Spleen (tissue), 11 donors: ENCODE measurements around the gene GGA2. TPM values are rescaled to one million over a fixed set of nuclear protein-coding genes. Genes with fewer than 3 reads are reported as not detected.

Experiments used
- DNase-seq: peaks from one replicate; pipeline ENCODE4 v3.0.0-alpha.2; 2020
- H3K27ac ChIP-seq, 8 donors: fragments of 200-600 bp; sonication (generic) in 7 of 8; 1 replicate in 4 of 8; 2 replicates in 4 of 8; pipeline versions ENCODE4 v1.5.0 to v1.8.0; 2016 to 2021; ENCODE audit warnings: inconsistent platforms in 4 of 8, mild to moderate bottlenecking in 4 of 8, moderate library complexity in 1 of 8
- H3K27me3 ChIP-seq, 7 donors: fragments of 200-600 bp; sonication (generic) in 6 of 7; replicated peaks in 1 of 7; 1 replicate in 4 of 7; 2 replicates in 3 of 7; pipeline versions ENCODE4 v1.5.0 to v1.8.0; 2016 to 2021; ENCODE audit warnings: inconsistent platforms in 3 of 7, mild to moderate bottlenecking in 1 of 7
- H3K36me3 ChIP-seq, 6 donors: fragments of 200-600 bp; sonication (generic) in 5 of 6; 1 replicate in 4 of 6; 2 replicates in 2 of 6; pipeline versions ENCODE4 v1.5.0 to v1.8.0; 2016 to 2021; ENCODE audit warnings: inconsistent platforms in 2 of 6
- H3K4me1 ChIP-seq, 6 donors: fragments of 200-600 bp; sonication (generic) in 5 of 6; 1 replicate in 3 of 6; 2 replicates in 3 of 6; pipeline versions ENCODE4 v1.5.0 to v1.8.0; 2016 to 2021; ENCODE audit warnings: inconsistent platforms in 3 of 6
- H3K4me3 ChIP-seq, 8 donors: fragments of 200-600 bp; sonication (generic) in 7 of 8; 1 replicate in 4 of 8; 2 replicates in 4 of 8; pipeline versions ENCODE4 v1.5.0 to v1.8.0; 2016 to 2021; ENCODE audit warnings: inconsistent platforms in 4 of 8, mild to moderate bottlenecking in 4 of 8, moderate library complexity in 2 of 8
- H3K9me3 ChIP-seq, 8 donors: fragments of 200-600 bp; sonication (generic) in 7 of 8; 1 replicate in 4 of 8; 2 replicates in 4 of 8; pipeline versions ENCODE4 v1.5.0 to v1.8.0; 2016 to 2021; ENCODE audit warnings: inconsistent platforms in 4 of 8
- POLR2A ChIP-seq, 3 donors: fragments of 450-650 bp; IDR thresholded peaks; one replicate each; pipeline ENCODE4 v1.5.1; 2017; ENCODE audit warnings: antibody characterized with exemption in 3 of 3, mild to moderate bottlenecking in 1 of 3
- POLR2AphosphoS5 ChIP-seq, 3 donors: sonication (generic); formaldehyde crosslinking; IDR thresholded peaks; one replicate each; pipeline ENCODE4 v1.5.1; 2017; ENCODE audit warnings: antibody characterized with exemption in 3 of 3
- WGBS, 5 donors: extraction: QIAGEN DNeasy Blood & Tissue Kit in 3 of 5; methylation state at CpG; one replicate each; pipeline versions ENCODE4 v1.1.5 to v1.1.7; 2013 to 2018; 5-methylcytosine and 5-hydroxymethylcytosine counted together
- intact Hi-C: fragments of 100-400 bp; cut with DNase I; formaldehyde crosslinking; loops from one replicate; pipeline ENCODE4 v1.15.0; 2023; ENCODE audit warnings: low total_unique reads
- polyA plus RNA-seq, 3 donors: library from polyadenylated mRNA; stranded (reverse); fragments of 200-250 nt; gene quantifications; one replicate each; pipeline ENCODE4 v1.2.1, GENCODE V29; 2013
- total RNA-seq, 7 donors: library from RNA; depleted of rRNA in 3 of 7; stranded (reverse); fragments of >200 nt in 3 of 7; fragmentation: NEBNext Ultra II Directional in 4 of 7; extraction: Animal tissue kit (Norgen Biotek cat#: 25700) in 4 of 7; gene quantifications; one replicate each; pipeline versions ENCODE4 v1.1.0 to v1.2.1, GENCODE V29; 2016 to 2021
- TF ChIP-seq, protein P1 (sequence below), 11 experiments: fragments of 200-600 bp in 7 of 11; fragments of 450-650 bp in 4 of 11; sonication (generic) in 4 of 11; IDR thresholded peaks in 8 of 11; conservative IDR thresholded peaks in 3 of 11; 1 replicate in 7 of 11; 2 replicates in 4 of 11; pipeline versions ENCODE4 v1.4.0 to v1.8.0; 2016 to 2021; ENCODE audit warnings: antibody characterized with exemption in 11 of 11, inconsistent platforms in 4 of 11, mild to moderate bottlenecking in 1 of 11
- donor health status: healthy with polysubstance abuse.
- donor health status: DM: no; HTN: no; CAD: no; lungs with moderate emphysema.
- donor health status: DM: no; HTN: no; CAD: no.
- donor health status: Bipolar disorder and iron deficiency.
- donor health status: healthy.
- donor health status: DM: no; HTN: no; CAD: no.
- donor health status: DM: yes; HTN: yes; CAD: no.

GGA2 gene
- total and polyA plus RNA-seq, 10 donors = 49.4 to 179 (median 141) TPM

DNA sequence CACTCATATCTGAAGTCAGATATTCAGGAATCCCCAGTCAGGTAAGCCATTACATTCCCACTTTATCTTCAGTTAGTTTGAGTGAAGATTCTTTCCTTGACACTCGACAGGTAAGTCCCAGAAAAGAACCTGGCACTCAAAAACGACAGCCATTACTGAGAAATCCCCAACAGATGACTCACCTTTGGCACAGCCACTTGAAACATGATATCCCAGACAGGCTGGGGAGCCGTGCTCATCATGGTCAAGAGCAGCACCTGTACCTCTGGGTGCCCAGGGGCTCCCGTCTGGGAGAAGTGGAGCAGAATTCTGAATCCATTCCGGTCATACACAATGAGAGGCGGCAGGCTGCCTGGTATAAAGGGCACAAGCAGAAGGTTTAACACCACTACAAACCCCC, 40.5 kb downstream of the GGA2 start:
- intact Hi-C loops = no loop called here
- TF ChIP-seq, protein P1, sequence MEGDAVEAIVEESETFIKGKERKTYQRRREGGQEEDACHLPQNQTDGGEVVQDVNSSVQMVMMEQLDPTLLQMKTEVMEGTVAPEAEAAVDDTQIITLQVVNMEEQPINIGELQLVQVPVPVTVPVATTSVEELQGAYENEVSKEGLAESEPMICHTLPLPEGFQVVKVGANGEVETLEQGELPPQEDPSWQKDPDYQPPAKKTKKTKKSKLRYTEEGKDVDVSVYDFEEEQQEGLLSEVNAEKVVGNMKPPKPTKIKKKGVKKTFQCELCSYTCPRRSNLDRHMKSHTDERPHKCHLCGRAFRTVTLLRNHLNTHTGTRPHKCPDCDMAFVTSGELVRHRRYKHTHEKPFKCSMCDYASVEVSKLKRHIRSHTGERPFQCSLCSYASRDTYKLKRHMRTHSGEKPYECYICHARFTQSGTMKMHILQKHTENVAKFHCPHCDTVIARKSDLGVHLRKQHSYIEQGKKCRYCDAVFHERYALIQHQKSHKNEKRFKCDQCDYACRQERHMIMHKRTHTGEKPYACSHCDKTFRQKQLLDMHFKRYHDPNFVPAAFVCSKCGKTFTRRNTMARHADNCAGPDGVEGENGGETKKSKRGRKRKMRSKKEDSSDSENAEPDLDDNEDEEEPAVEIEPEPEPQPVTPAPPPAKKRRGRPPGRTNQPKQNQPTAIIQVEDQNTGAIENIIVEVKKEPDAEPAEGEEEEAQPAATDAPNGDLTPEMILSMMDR (IDR thresholded peaks at IDR 0.05 in 8 of 11, conservative IDR thresholded peaks at IDR 0.05 in 3 of 11) = no peak
- TF ChIP-seq POLR2A (IDR thresholded peaks at IDR 0.05) (no peak), POLR2AphosphoS5 (IDR thresholded peaks at IDR 0.05) (no peak)
- Histone ChIP-seq H3K27me3 (no peaks in the 10 kb centered on the region), H3K27ac (no peak overlapping the region), H3K36me3 (peaks cover 0 to 100% (median 92%) of the 10 kb centered on the region in 6 donors), H3K4me1 (no peaks in the 10 kb centered on the region), H3K9me3 (no peaks in the 10 kb centered on the region), H3K4me3 (no peak overlapping the region)
- DNase-seq = peak; percentile 31
- 88 to 94% (median 89%) methylated on average over 5 to 6 of the region's 6 CpGs for WGBS, 5 donors

DNA sequence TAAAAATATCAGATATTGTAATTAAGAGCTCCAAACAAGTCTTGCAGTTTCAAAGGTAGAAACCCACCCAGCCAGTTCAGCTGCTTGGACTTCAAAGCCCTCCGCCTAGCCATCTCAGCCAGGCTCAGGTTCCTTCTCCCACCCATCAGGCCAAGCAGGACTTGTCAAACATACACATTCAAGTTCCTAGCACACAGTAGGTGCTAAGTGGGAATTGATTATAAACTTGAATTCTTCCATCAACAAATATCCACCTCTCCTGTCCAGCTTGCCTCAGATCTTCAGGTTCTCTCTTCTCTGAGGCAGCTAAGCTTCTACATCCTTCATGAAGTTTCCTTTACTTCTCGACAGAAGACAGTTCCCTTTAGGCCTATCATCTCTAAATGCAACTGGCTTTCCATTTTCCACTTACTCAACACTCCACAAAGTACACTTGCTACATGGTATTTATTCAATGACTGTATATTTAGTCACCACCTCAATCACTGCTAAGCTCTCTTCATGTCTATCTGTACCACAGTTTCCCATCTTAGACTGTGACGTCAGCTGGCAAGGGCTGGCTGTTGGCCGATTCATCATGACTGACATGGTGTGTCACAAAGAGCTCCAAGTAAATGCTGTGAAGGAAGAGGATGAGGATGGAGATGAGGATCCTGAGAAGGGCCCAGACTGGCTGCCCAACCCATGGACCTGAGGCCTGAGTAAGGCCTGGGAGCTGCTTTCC, 44.0 kb downstream of the GGA2 start:
- peak; percentile 56 for DNase-seq

DNA sequence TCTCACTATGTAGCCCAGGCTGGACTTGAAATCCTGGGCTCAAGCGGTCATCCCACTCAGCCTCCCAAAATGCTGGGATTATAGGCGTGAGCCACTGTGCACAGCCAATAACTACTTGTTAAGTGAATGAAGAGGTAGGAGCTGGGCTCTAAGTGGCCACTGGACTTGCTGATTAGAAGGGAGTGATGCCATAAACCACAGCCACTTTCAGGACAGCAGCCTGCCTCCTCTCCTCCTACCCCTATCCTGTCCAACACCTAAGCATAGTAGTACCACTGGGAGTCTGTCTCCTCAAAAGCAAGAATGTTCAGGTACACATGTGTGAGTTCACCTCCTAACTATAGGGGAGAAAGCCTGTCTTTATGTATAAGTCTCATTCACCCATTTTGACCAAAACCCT, 45.1 kb downstream of the GGA2 start:
- WGBS, 5 donors = 92 to 100% (median 99%) methylated on average over 2 of the region's 2 CpGs
- H3K4me3 ChIP-seq = no peak overlapping the region
- H3K9me3 ChIP-seq = no peaks in the 10 kb centered on the region
- no peaks in the 10 kb centered on the region for H3K4me1 ChIP-seq
- no peak overlapping the region for H3K27ac ChIP-seq
- intact Hi-C loops = no loop called here
- H3K27me3 ChIP-seq = no peaks in the 10 kb centered on the region
- no peak for DNase-seq
- H3K36me3 ChIP-seq = peaks cover 0 to 67% (median 51%) of the 10 kb centered on the region in 6 donors
- TF ChIP-seq POLR2AphosphoS5 (IDR thresholded peaks at IDR 0.05) (no peak), POLR2A (IDR thresholded peaks at IDR 0.05) (no peak)
- TF ChIP-seq, protein P1 (IDR thresholded peaks at IDR 0.05 in 8 of 11, conservative IDR thresholded peaks at IDR 0.05 in 3 of 11) = no peak

More for the DNA sequence above, 44.0 kb downstream of the GGA2 start:
- Histone ChIP-seq H3K9me3 (no peaks in the 10 kb centered on the region), H3K27me3 (no peaks in the 10 kb centered on the region), H3K4me3 (no peak overlapping the region), H3K27ac (no peak overlapping the region), H3K36me3 (peaks cover 0 to 79% (median 59%) of the 10 kb centered on the region in 6 donors), H3K4me1 (no peaks in the 10 kb centered on the region)
- 88 to 97% (median 92%) methylated on average over 4 of the region's 4 CpGs for WGBS, 5 donors
- TF ChIP-seq, protein P1 (IDR thresholded peaks at IDR 0.05 in 8 of 11, conservative IDR thresholded peaks at IDR 0.05 in 3 of 11) = no peak
- no peak for TF ChIP-seq POLR2AphosphoS5 (IDR thresholded peaks at IDR 0.05)
- TF ChIP-seq POLR2A (IDR thresholded peaks at IDR 0.05) = no peak
- intact Hi-C loops = no loop called here

DNA sequence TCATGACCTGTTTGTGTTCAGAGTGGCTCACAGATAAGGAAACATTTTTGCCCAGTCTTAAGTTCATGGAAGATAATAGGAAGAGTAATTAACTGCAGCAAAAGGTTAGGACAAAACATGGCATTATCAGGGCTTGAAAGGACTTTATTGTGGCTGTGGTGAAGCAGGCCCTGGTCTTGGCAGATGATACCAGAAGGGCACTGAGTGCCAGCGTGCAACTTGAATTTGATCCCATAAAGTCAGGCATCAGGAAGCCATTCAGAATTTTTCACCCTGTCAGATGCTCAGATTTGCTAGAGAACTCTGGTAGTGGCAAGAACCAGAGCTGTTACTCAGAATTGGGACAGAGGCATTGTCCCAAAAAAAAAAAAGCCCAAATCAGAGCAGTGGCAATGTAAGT, 46.1 kb downstream of the GGA2 start:
- TF ChIP-seq POLR2AphosphoS5 (IDR thresholded peaks at IDR 0.05) = no peak
- TF ChIP-seq, protein P1 (IDR thresholded peaks at IDR 0.05 in 8 of 11, conservative IDR thresholded peaks at IDR 0.05 in 3 of 11) = no peak
- TF ChIP-seq POLR2A (IDR thresholded peaks at IDR 0.05) = no peak
- no peaks in the 10 kb centered on the region for H3K4me1 ChIP-seq
- peaks cover 0 to 57% (median 41%) of the 10 kb centered on the region in 6 donors for H3K36me3 ChIP-seq
- no peak overlapping the region for H3K4me3 ChIP-seq
- H3K27ac ChIP-seq = no peak overlapping the region
- WGBS, 5 donors = 79 to 100% (median 91%) methylated on average over 1 of the region's 1 CpG
- no peaks in the 10 kb centered on the region for H3K27me3 ChIP-seq
- peak; percentile 1 for DNase-seq
- H3K9me3 ChIP-seq = no peaks in the 10 kb centered on the region
- intact Hi-C loops = no loop called here
